Measurements from ENCODE around the gene ARHGAP21. TPM values are rescaled to one million over a fixed set of nuclear protein-coding genes. Genes with fewer than 3 reads are reported as not detected.

ARHGAP21 gene
- polyA plus RNA-seq, 3 donors from 2014 or later, result 0.43 to 4.4 (median 3.1) TPM

DNA sequence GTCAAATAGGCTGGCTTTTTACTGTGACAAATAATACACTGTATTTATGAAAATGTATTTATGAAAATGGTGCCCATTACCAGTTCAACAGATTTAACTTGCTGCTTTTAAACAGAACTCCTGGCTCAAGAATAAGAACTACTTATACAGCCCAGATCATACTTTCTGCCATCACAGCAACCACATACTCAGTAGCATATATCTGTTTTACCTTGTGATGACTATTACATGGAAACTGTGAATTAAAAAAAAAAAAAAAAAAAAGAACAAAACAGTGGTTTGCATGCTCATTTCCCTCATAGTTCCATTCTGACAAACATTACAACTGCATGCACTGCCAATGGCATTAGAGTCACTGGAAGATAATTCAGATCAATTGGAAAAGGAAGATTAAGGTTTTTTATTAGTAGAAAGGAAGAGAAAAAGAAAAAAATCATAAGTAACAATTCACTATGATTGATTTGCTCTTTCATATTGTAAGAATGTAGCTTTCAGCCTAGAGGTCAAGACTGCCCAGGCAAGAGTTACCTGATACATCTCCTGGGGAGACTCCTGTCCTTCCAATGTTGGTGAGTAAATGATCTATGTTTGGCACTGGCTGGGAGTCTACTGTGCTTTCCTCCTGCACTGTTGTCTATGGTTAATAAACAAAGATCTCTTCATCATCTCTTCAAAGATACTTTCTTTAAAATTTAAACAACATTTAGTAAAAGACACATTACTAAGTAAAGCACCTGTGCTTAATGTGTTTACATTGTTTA is 132.8 kb downstream of the ARHGAP21 start:
- no peak for DNase-seq
- Mint-ChIP-seq H3K27ac (no peak overlapping the region), H3K27me3 (ENCODE audit: low read depth in 3 of 3) (no peaks in the 10 kb centered on the region), H3K36me3 (peaks cover 46 to 51% (median 47%) of the 10 kb centered on the region in 3 donors), H3K9me3 (no peaks in the 10 kb centered on the region), H3K4me1 (no peaks in the 10 kb centered on the region), H3K4me3 (no peak overlapping the region)

DNA sequence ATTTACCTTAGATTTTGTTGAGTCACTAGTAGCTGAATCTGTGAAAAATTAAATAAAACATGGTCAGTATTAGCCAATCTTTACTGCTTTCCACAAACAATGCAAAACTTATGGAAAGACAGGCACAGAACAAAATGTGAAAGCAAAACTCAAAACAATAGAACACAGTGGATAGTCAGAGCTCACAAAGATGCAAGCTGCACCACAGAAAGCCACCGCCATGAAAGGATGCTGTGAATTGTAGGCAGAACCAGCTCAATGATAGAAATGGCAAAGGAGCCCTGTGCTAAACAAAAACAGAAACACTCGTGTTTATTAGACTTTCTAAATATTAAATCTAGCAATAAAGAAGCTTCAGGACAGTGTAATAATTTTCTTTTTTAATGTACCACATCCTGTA is 134.4 kb downstream of the ARHGAP21 start:
- Mint-ChIP-seq H3K36me3 (peaks cover 42 to 59% (median 53%) of the 10 kb centered on the region in 3 donors), H3K9me3 (no peaks in the 10 kb centered on the region)

DNA sequence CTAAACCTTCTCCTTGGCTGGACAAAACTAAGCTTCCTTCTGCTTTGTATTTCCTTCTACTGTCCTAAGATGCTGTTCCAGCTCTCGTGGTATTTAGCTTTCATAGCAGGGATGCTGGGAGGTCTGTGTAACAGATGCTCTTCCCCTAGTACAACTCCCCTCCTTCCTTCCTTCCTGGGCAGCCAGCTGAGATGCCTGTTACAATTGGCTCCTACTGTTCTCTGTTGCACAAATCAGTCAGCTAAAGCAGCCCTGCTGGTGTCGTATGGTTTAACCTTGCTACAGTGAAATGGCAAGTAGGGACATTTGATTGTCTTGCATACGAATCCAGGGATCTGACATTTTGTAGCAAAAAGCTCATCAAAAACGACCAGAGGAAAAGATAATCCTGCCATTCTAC is 143.8 kb downstream of the ARHGAP21 start:
- no peaks in the 10 kb centered on the region for H3K4me1 Mint-ChIP-seq
- H3K36me3 Mint-ChIP-seq, result peaks cover 3 to 15% (median 9%) of the 10 kb centered on the region in 3 donors
- no peak for DNase-seq
- H3K27ac Mint-ChIP-seq, result no peak overlapping the region
- no peak overlapping the region for H3K4me3 Mint-ChIP-seq
- no peaks in the 10 kb centered on the region for H3K9me3 Mint-ChIP-seq
- peaks cover under 1 to 4% (median 2%) of the 10 kb centered on the region in 3 donors for H3K27me3 Mint-ChIP-seq (ENCODE audit: low read depth in 3 of 3)

More for the DNA sequence above, 134.4 kb downstream of the ARHGAP21 start:
- Mint-ChIP-seq H3K27me3 (ENCODE audit: low read depth in 3 of 3) (no peaks in the 10 kb centered on the region), H3K4me3 (no peak overlapping the region), H3K27ac (no peak overlapping the region), H3K4me1 (no peaks in the 10 kb centered on the region)
- no peak for DNase-seq

DNA sequence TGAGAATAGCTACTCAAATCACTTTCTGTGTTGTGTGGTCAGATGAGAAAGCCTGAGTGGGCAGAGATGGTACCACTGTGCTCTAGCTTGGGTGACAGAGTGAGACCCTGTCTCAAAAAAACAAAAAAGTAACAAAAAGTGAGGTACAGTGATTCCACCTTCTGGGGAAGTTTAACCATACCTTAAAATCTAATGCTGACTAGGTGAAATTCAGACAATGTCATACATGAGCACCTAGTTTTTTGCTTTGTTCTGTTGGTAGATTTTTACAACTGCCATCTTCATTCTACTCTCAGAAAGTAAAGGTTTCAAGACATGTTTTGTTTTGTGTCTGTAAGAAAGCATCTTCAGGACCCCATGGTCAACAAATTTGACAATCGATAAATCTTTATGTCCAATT is 144.2 kb downstream of the ARHGAP21 start:
- Mint-ChIP-seq H3K4me1 (no peaks in the 10 kb centered on the region), H3K9me3 (peaks cover 0 to 2% (median 0%) of the 10 kb centered on the region in 6 donors), H3K4me3 (no peak overlapping the region), H3K27ac (no peak overlapping the region), H3K36me3 (peaks cover 3 to 14% (median 7%) of the 10 kb centered on the region in 3 donors), H3K27me3 (ENCODE audit: low read depth in 3 of 3) (peaks cover 2 to 4% (median 4%) of the 10 kb centered on the region in 3 donors)
- no peak for DNase-seq

DNA sequence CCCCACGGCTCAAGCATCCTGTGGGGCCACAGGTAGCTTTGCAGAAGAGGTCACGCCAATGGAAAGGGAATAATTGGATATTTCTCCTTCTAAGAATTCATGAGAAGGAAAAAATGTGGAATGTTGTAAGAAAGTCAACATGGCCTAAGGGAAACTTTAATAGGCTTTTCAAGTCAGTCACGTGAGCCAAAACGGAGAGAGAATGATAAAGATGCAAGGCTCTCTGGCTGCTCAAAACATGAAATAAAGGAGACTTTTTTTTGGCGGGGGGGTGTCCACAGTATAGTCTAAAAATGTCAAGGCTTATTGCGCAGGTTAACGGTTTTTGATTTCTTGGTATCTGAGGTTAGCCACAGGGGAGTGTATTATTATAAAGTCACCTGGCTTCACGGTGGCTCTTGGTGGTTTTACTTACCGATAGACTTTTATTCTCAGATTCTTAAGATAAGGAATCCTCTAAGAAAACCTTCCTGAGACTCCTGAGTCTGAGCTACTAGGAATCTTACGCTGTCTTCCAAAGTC is 148.1 kb downstream of the ARHGAP21 start:
- Mint-ChIP-seq H3K4me3 (no peak overlapping the region), H3K9me3 (peaks cover 0 to 2% (median 0%) of the 10 kb centered on the region in 6 donors), H3K4me1 (no peaks in the 10 kb centered on the region), H3K27me3 (ENCODE audit: low read depth in 3 of 3) (peaks cover 4 to 10% (median 7%) of the 10 kb centered on the region in 3 donors), H3K27ac (no peak overlapping the region), H3K36me3 (peaks cover 0 to 6% (median 0%) of the 10 kb centered on the region in 3 donors)
- DNase-seq, result no peak

DNA sequence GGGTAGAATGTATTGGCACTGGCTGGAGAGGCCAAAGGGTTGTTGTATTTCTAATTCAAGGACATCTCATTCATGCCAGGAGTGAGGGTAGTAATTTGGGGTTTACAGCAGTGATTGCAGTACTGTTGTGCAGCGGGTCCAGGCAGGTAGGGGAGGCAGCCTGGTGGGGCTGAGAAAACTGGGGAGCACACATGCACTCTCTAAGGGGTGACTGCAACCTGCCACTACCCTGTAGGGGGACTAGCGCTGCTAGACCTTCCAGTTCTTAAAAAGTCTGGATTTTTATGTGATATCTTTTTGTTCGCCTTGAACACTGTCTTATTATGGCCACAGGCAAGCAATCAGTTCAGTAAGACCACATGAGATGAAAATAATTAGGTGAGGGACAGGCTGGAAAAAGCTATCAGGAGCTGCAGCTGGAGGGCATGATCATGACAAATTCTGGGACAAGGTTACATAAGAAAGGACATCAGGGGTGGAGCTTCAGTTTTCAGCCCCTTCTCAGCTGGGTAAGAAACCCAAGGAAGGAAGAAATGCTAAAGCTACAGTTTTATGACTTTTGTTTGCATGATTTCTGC is 149.0 kb downstream of the ARHGAP21 start:
- Mint-ChIP-seq H3K4me3 (no peak overlapping the region), H3K9me3 (peaks cover 0 to 2% (median 0%) of the 10 kb centered on the region in 6 donors), H3K36me3 (no peaks in the 10 kb centered on the region), H3K4me1 (no peaks in the 10 kb centered on the region), H3K27ac (no peak overlapping the region), H3K27me3 (ENCODE audit: low read depth in 3 of 3) (peaks cover 4 to 10% (median 7%) of the 10 kb centered on the region in 3 donors)
- DNase-seq, result no peak

DNA sequence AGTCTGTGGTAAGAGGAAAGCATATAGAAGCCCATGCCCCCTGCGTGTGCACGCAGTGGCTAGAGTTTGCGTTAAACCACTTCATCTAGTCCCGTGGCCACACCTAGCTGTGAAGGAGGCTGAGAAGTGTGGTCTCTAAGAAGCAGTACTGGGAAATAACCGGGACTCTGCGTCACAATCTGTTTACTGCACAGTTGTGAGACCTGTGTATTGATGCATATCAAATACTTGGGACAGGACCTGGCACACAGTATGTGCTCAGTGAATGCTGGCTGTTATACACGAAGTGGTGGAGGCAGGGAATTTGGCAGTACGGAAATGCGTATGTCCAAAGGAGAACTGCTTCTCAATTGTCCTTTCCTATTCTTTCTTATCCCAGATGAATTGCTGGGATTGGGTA is 149.5 kb downstream of the ARHGAP21 start:
- Mint-ChIP-seq H3K27ac (no peak overlapping the region), H3K36me3 (no peaks in the 10 kb centered on the region), H3K9me3 (peaks cover 0 to 2% (median 0%) of the 10 kb centered on the region in 6 donors), H3K27me3 (ENCODE audit: low read depth in 3 of 3) (peaks cover 4 to 10% (median 7%) of the 10 kb centered on the region in 3 donors), H3K4me1 (no peaks in the 10 kb centered on the region), H3K4me3 (no peak overlapping the region)
- DNase-seq, result no peak

DNA sequence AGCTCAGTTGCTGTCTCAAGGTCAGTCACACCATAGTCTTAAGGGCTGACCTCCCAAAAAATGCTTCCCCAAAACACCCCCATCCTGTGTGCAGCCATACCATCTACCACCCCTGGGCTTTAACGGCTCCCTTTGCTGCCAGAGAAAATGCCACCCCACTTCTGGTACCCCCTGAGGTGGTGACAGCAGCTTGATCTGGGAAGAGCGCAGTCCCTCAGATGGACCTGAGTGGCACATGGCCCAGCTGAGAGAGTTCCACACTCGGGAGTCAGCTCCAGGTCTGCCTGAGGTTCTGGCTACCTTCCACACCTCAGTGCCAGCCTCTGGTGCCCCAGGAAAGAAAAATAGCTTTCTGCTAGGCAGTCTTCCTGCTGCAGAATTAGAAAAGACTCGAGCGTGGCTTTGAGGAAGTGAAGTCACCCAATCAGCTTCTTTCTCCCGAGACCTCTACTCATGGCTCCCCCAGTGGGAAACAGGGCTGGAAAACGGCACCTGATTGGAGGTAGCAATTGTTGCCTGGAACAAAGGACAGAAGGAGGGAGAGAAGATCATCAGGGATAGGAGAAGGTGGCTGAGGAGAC is 151.7 kb downstream of the ARHGAP21 start:
- Mint-ChIP-seq H3K36me3 (no peaks in the 10 kb centered on the region), H3K4me1 (no peaks in the 10 kb centered on the region), H3K9me3 (peaks cover 0 to 2% (median 0%) of the 10 kb centered on the region in 6 donors), H3K27ac (no peak overlapping the region), H3K4me3 (no peak overlapping the region), H3K27me3 (ENCODE audit: low read depth in 3 of 3) (peaks cover 4 to 11% (median 10%) of the 10 kb centered on the region in 3 donors)
- DNase-seq, result no peak

DNA sequence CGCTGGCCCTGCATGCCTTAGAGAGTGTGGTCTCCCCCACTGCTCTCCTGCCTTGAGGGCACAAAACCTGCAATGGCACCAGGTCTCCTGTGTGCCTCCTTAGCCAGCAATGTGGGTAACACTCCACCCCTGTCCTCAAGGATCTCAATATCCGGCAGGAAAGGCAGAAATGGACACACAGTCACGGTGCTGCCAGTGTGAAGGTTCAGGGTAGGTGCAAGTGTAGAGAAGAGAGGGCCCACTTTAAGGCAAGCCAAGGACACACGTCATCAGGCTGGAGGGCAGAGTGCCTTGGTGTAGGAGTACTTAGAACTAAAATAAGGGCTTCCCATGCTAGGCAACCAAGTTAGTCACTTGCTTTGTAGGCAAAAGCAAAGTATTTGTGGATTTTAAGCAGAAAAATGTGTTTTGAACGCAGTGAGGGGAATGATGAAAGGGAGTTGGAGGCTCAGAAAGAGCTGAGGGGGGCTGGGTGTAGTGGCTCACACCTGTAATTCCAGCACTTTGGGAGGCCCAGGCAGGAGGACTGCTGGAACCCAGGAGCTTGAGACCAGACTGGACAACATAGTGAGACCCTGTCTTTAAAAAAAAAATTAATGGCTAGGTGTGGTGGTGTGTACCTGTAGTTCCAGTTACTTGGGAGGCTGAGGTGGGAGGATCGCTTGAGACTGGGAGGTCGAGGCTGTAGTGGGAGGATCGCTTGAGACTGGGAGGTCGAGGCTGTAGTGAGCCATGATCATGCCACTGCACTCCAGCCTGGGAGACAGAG is 152.8 kb downstream of the ARHGAP21 start:
- no peaks in the 10 kb centered on the region for H3K36me3 Mint-ChIP-seq
- no peaks in the 10 kb centered on the region for H3K4me1 Mint-ChIP-seq
- H3K27me3 Mint-ChIP-seq (ENCODE audit: low read depth in 3 of 3), result peaks cover 4 to 10% (median 6%) of the 10 kb centered on the region in 3 donors
- H3K9me3 Mint-ChIP-seq, result peaks cover 0 to 2% (median 0%) of the 10 kb centered on the region in 6 donors
- peak overlapping the region in 1 of 5 donors; percentile 25 for H3K4me3 Mint-ChIP-seq
- DNase-seq, result no peak
- H3K27ac Mint-ChIP-seq, result no peak overlapping the region

DNA sequence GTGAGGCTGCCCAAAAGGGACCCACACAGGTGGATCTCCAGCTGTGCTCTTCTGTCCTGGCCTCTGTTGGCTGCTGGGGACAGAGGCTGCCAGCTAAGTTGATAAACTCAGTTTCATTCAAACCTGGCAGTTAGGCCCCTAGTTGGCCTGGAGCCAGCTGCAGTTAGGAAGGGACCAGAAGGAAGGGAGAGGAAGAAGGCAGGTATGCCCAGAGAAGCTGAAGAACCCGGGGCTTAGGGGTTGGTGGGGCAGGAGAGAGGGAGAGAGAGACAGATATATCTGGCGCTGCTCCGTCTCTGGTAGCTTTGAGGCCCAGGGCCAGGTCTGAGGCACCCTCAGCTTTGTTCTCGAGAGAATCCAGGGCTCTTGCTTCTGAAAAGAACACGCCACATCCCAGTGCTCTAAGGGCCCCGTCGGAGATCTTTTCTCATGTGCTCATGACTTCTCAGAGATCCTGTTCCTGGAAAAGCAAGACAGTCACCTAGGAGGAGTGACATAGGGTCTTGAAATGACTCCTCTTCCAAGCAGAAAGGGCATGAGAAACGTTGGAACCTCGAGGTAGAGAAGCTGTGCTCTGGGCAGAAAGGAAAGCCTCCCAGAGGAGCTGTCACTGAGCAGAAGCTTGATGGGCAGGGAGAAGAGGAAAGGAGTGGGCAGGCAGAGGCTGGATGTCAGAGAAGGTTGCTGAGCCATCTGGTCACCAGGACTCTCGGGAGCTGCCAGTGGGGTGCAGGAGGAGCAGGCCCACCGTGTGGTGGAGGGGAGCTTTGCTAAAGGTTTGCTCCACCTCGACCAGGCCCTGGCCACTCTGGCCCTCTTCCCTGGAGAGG is 153.6 kb downstream of the ARHGAP21 start:
- Mint-ChIP-seq H3K4me1 (no peaks in the 10 kb centered on the region), H3K27me3 (ENCODE audit: low read depth in 3 of 3) (peaks cover 4 to 12% (median 6%) of the 10 kb centered on the region in 3 donors), H3K4me3 (no peak overlapping the region), H3K9me3 (peaks cover 0 to 2% (median 0%) of the 10 kb centered on the region in 6 donors), H3K36me3 (no peaks in the 10 kb centered on the region), H3K27ac (no peak overlapping the region)
- no peak for DNase-seq

DNA sequence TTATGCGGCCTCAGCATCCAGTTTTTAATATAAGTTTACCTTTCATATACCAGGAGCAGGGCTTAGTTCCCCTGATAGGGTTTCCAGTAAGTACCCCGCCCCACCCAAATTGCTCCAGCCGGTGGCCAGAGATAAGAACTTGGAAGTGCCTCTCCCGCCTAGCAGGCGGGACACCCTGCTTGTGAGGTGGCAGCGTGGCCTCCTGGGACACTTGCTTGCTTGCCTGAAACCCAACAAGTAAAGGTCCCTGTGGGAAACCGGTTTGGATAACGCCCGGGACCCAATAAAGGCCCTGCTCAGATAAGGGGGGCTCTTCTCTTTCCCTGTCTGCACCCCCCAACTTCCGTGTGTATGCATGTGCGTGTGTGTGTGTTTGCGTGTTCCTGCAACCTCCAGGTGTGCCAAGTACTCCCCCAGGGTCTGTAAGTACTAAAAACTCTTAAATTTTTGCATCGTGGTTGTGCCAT is 154.3 kb downstream of the ARHGAP21 start:
- DNase-seq, result no peak
- Mint-ChIP-seq H3K4me1 (no peaks in the 10 kb centered on the region), H3K27me3 (ENCODE audit: low read depth in 3 of 3) (peaks cover 0 to 12% (median 7%) of the 10 kb centered on the region in 3 donors), H3K36me3 (no peaks in the 10 kb centered on the region), H3K27ac (no peak overlapping the region), H3K9me3 (no peaks in the 10 kb centered on the region), H3K4me3 (no peak overlapping the region)

DNA sequence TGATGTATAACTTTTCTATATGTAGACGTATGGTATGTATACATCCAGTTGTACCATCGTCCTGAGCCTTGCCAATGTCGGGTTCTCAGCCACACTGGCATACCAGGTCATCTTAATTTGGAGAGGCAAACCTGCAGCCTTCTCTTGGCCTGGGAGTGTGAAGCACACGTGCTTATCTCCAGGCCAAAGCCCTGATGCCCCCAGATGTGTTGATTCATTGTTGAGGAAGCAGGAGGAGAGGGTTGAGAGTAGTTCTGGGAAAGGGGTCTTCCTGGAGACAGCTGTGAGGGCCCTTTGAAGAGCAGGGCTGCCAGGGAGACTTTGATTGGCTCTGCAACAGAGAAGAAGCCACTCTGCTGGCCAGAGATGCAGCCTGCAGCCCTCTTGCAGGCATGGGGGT is 155.6 kb downstream of the ARHGAP21 start:
- H3K4me3 Mint-ChIP-seq, result no peak overlapping the region
- no peaks in the 10 kb centered on the region for H3K9me3 Mint-ChIP-seq
- peaks cover 0 to 10% (median 7%) of the 10 kb centered on the region in 3 donors for H3K27me3 Mint-ChIP-seq (ENCODE audit: low read depth in 3 of 3)
- DNase-seq, result no peak
- no peak overlapping the region for H3K27ac Mint-ChIP-seq
- H3K4me1 Mint-ChIP-seq, result no peaks in the 10 kb centered on the region
- H3K36me3 Mint-ChIP-seq, result no peaks in the 10 kb centered on the region

DNA sequence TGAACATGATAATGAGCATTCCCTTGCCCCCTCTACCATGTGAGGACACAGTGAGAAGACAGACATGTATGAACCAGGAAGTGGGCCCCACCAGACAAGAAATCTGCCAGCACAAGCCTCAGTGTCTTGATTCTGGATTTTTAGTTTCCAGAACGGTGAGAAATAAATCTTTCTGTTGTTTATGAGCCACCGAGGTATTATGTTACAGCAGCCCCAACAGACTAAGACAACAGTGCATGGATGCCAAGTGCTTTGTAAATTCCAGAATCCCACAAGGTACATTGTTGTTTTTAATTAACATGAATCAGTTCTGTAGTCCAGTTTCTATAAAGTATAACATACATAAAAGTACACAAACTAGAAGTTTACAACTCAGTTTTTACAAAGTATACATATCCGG is 162.2 kb downstream of the ARHGAP21 start:
- Mint-ChIP-seq H3K27ac (no peak overlapping the region), H3K4me3 (no peak overlapping the region), H3K36me3 (no peaks in the 10 kb centered on the region), H3K27me3 (ENCODE audit: low read depth in 3 of 3) (peaks cover 1 to 9% (median 2%) of the 10 kb centered on the region in 3 donors), H3K9me3 (no peaks in the 10 kb centered on the region), H3K4me1 (peaks cover 6% of the 10 kb centered on the region in 2 donors)
- no peak for DNase-seq

Measured in immature natural killer cell (primary cell).